ENCODE results near the gene DIS3L2. TPM values are rescaled to one million over a fixed set of nuclear protein-coding genes. Genes with fewer than 3 reads are reported as not detected.
A peak's percentile ranks its signal among the peaks of the same experiment; 100 is the strongest.

The DIS3L2 gene
- total and polyA plus RNA-seq, 8 donors = 13.0 to 24.0 (median 16.8) TPM

GRCh38 chr2:231926180-231926741 is 35.3 kb upstream of the DIS3L2 start, which contains the start of gene NPPC:
TSS of gene NPPC (minus strand) at chr2:231926396. CDS start at chr2:231926249, 147 bp downstream.
- ATAC-seq = peak; percentile 53 to 79 (median 74)
- peaks cover 7 to 17% (median 10%) of the 10 kb centered on the region in 3 donors for H3K4me1 ChIP-seq
- peaks cover 0 to 18% (median 3%) of the 10 kb centered on the region in 4 donors for H3K27me3 ChIP-seq
- TF ChIP-seq CTCF (IDR thresholded peaks at IDR 0.05) = no peak
- intact Hi-C loops (cut with DNase I) = loop anchor here in 2 of 3 donors (5.0 to 10.0 kb wide), 3 partner anchors 216 to 401 kb away; no protein-coding TSS in a partner anchor
- H3K9me3 ChIP-seq = no peaks in the 10 kb centered on the region
- H3K4me3 ChIP-seq = peak within 1 kb of the TSS; percentile 2 to 56 (median 28)
- WGBS, 2 donors = 1 to 3% methylated on average over 30 to 54 of the region's 54 CpGs
- FAIRE-seq = no peak
- no peak within 1 kb of the TSS for H3K27ac ChIP-seq
- DNase-seq = peak in 2 of 6 donors; percentile 34 to 74
- no peaks in the 10 kb centered on the region for H3K36me3 ChIP-seq

- TF ChIP-seq CTCF (IDR thresholded peaks at IDR 0.05) = no peak
- ATAC-seq (peak in 3 of 4 donors; percentile 12 to 27 (median 13)), DNase-seq (peak in 1 of 6 donors; percentile 64), FAIRE-seq (no peak)
- peaks cover 0 to 18% (median 3%) of the 10 kb centered on the region in 4 donors for H3K27me3 ChIP-seq
- intact Hi-C loops (cut with DNase I) = loop anchor here in 2 of 3 donors (5.0 to 10.0 kb wide), 3 partner anchors 215 to 400 kb away; no protein-coding TSS in a partner anchor
- no peaks in the 10 kb centered on the region for H3K36me3 ChIP-seq
- H3K4me3 ChIP-seq = peak overlapping the region in 2 of 4 donors; percentile 37 to 56
- no peaks in the 10 kb centered on the region for H3K9me3 ChIP-seq
- peaks cover 7 to 17% (median 10%) of the 10 kb centered on the region in 3 donors for H3K4me1 ChIP-seq
- 8% methylated on average over 51 of the region's 51 CpGs for WGBS, 2 donors
- no peak overlapping the region for H3K27ac ChIP-seq
Measured at GRCh38 chr2:231926761-231927565, 34.5 kb upstream of the DIS3L2 start.

- Histone ChIP-seq H3K4me1 (peaks cover 7 to 17% (median 10%) of the 10 kb centered on the region in 3 donors), H3K9me3 (no peaks in the 10 kb centered on the region), H3K27me3 (peaks cover 0 to 18% (median 3%) of the 10 kb centered on the region in 4 donors), H3K36me3 (no peaks in the 10 kb centered on the region), H3K4me3 (no peak overlapping the region), H3K27ac (no peak overlapping the region)
- WGBS, 2 donors = 51 to 57% methylated on average over 10 of the region's 10 CpGs
- no peak for TF ChIP-seq CTCF (IDR thresholded peaks at IDR 0.05)
- ATAC-seq = no peak
- FAIRE-seq = no peak
- DNase-seq = no peak
- intact Hi-C loops (cut with DNase I) = loop anchor here in 2 of 3 donors (5.0 to 10.0 kb wide), 3 partner anchors 215 to 400 kb away; no protein-coding TSS in a partner anchor
Measured at GRCh38 chr2:231927566-231927890, 34.0 kb upstream of the DIS3L2 start.

- Histone ChIP-seq H3K27me3 (peaks cover 0 to 18% (median 3%) of the 10 kb centered on the region in 4 donors), H3K36me3 (no peaks in the 10 kb centered on the region), H3K27ac (no peak overlapping the region), H3K4me1 (peaks cover 7 to 17% (median 10%) of the 10 kb centered on the region in 3 donors), H3K4me3 (no peak overlapping the region), H3K9me3 (no peaks in the 10 kb centered on the region)
- TF ChIP-seq CTCF (IDR thresholded peaks at IDR 0.05) = no peak
- whole genome bisulfite sequencing, 2 donors = 57 to 61% methylated on average over 5 of the region's 5 CpGs
- FAIRE-seq = no peak
- ATAC-seq = no peak
- DNase-seq = peak in 3 of 6 donors; percentile 6 to 35 (median 24)
- intact Hi-C loops (cut with DNase I) = loop anchor here in 2 of 3 donors (5.0 to 10.0 kb wide), 3 partner anchors 214 to 399 kb away; no protein-coding TSS in a partner anchor
Measured at GRCh38 chr2:231928481-231928880, 33.0 kb upstream of the DIS3L2 start.

Data from pancreas (tissue), 10 donors.